ENCODE measurements around the gene LENG9. TPM values are rescaled to one million over a fixed set of nuclear protein-coding genes. Genes with fewer than 3 reads are reported as not detected.
A peak's percentile ranks its signal among the peaks of the same experiment; 100 is the strongest.
"Not testable (repeated sequence)": the region's sequence is repeated elsewhere in the genome, so short reads cannot be mapped to it uniquely, and the experiment has no call there.

LENG9 gene
- total and polyA plus RNA-seq, 7 donors, result 1.7 to 3.9 (median 3.3) TPM

GRCh38 chr19:54470991-54471782 is 7.6 kb upstream of the LENG9 start:
- WGBS, 3 donors, result 1 to 2% (median 2%) methylated on average over 53 to 60 of the region's 60 CpGs
- H3K27ac ChIP-seq, result peak overlapping the region; percentile 74
- no peaks in the 10 kb centered on the region for H3K9me3 ChIP-seq
- intact Hi-C loops (cut with DNase I), result no loop called here
- ATAC-seq (peak in 2 of 4 donors; percentile 27 to 40), DNase-seq (peak; percentile 24 to 59)
- peaks cover 0 to 36% (median 8%) of the 10 kb centered on the region in 3 donors for H3K27me3 ChIP-seq (ENCODE audit: insufficient read depth in 3 of 3, low read length in 2 of 3)
- peak overlapping the region; percentile 58 for H3K4me3 ChIP-seq
- no peaks in the 10 kb centered on the region for H3K36me3 ChIP-seq (ENCODE audit: insufficient read depth in 1 of 2, low read depth in 1 of 2)
- peaks cover 5% of the 10 kb centered on the region for H3K4me1 ChIP-seq
- TF ChIP-seq CTCF (IDR thresholded peaks at IDR 0.05), result no peak

GRCh38 chr19:54470276-54470887 is 6.8 kb upstream of the LENG9 start:
- Histone ChIP-seq H3K9me3 (no peaks in the 10 kb centered on the region), H3K4me3 (peak overlapping the region; percentile 58), H3K27ac (peak overlapping the region; percentile 74), H3K27me3 (ENCODE audit: insufficient read depth in 3 of 3, low read length in 2 of 3) (peaks cover 0 to 36% (median 8%) of the 10 kb centered on the region in 3 donors), H3K36me3 (ENCODE audit: insufficient read depth in 1 of 2, low read depth in 1 of 2) (no peaks in the 10 kb centered on the region), H3K4me1 (peaks cover 5% of the 10 kb centered on the region)
- intact Hi-C loops (cut with DNase I), result no loop called here
- DNase-seq (no peak), ATAC-seq (no peak)
- TF ChIP-seq CTCF (IDR thresholded peaks at IDR 0.05), result no peak
- 67 to 70% (median 69%) methylated on average over 10 of the region's 10 CpGs for WGBS, 3 donors

- H3K4me3 ChIP-seq, result no peak overlapping the region
- H3K4me1 ChIP-seq, result peaks cover 5% of the 10 kb centered on the region
- peak overlapping the region; percentile 50 for H3K27ac ChIP-seq
- peaks cover 0 to 34% (median 8%) of the 10 kb centered on the region in 3 donors for H3K27me3 ChIP-seq (ENCODE audit: insufficient read depth in 3 of 3, low read length in 2 of 3)
- ATAC-seq (no peak), DNase-seq (peak; percentile 65 to 79)
- no peak for TF ChIP-seq CTCF (IDR thresholded peaks at IDR 0.05)
- no peaks in the 10 kb centered on the region for H3K36me3 ChIP-seq (ENCODE audit: insufficient read depth in 1 of 2, low read depth in 1 of 2)
- intact Hi-C loops (cut with DNase I), result loop anchor here in 1 of 2 donors (10.0 kb wide), 1 partner anchor 485 kb away; no protein-coding TSS in a partner anchor
- no peaks in the 10 kb centered on the region for H3K9me3 ChIP-seq
- WGBS, 3 donors, result 42 to 45% (median 42%) methylated on average over 8 of the region's 8 CpGs
These were observed 5.9 kb upstream of the LENG9 start for GRCh38 chr19:54469496-54469934.

- WGBS, 3 donors, result 87 to 89% (median 88%) methylated on average over 14 of the region's 14 CpGs
- not testable (repeated sequence) for H3K9me3 ChIP-seq, ATAC-seq, H3K27ac ChIP-seq, H3K4me3 ChIP-seq
- Histone ChIP-seq H3K27me3 (ENCODE audit: insufficient read depth in 3 of 3, low read length in 2 of 3) (peaks cover 0 to 23% (median 0%) of the 10 kb centered on the region in 3 donors), H3K4me1 (peaks cover 12% of the 10 kb centered on the region), H3K36me3 (ENCODE audit: insufficient read depth in 1 of 2, low read depth in 1 of 2) (peaks cover 0 to 12% of the 10 kb centered on the region in 2 donors)
- peak in 1 of 2 donors; percentile 38 for DNase-seq
- intact Hi-C loops (cut with DNase I), result loop anchor here in 1 of 2 donors (10.0 kb wide), 1 partner anchor 481 kb away; no protein-coding TSS in a partner anchor
These were observed 2.5 kb upstream of the LENG9 start for GRCh38 chr19:54466110-54466480.

Data from psoas muscle (tissue), 8 donors.